ENCODE data around the gene AJUBA.

- TF ChIP-seq CTCF (IDR thresholded peaks at IDR 0.05) (no peak), POLR2A (IDR thresholded peaks at IDR 0.05) (no peak)
Measured at GRCh38 chr14:22981090-22981875, 1.1 kb downstream of the AJUBA start.

Data from prostate gland (tissue), 2 donors.